Measurements from ENCODE around the gene CUX1.

Gene CUX1

DNA sequence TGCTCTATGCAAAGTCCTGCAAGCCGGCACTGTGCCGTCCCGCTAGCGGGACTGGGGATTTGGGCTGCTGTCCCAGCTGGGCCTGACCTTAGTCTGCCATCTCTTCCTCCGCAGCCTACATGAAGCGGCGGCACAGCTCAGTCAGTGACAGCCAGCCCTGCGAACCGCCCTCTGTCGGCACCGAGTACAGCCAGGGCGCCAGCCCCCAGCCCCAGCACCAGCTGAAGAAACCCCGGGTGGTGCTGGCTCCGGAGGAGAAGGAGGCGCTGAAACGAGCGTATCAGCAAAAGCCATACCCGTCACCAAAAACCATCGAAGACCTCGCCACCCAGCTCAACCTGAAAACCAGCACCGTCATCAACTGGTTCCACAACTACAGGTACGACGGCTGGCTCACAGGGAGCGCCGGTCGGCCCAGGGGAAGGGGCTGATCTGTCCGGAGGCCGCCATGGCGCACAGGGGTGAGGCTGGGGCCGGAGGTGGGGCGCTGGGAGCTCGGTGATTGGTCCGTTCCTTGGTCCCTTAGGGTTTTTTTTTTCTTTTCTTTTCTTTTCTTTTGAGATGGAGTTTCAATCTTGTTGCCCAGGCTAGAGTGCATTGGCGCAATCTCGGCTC, 421.9 kb downstream of the CUX1 start:
- ATAC-seq = no peak
- TF ChIP-seq ZC3H10 (CRISPR knock-in tag; IDR thresholded peaks at IDR 0.05) (no peak), ZNF565 (CRISPR knock-in tag; conservative IDR thresholded peaks at IDR 0.05; ENCODE audit: low read depth) (no peak), ISL1 (CRISPR knock-in tag; IDR thresholded peaks at IDR 0.05) (no peak), OSR1 (CRISPR knock-in tag; IDR thresholded peaks at IDR 0.05) (no peak), ARNTL (CRISPR knock-in tag; IDR thresholded peaks at IDR 0.05; ENCODE audit: borderline replicate concordance, low read depth) (no peak), PATZ1 (CRISPR knock-in tag; IDR thresholded peaks at IDR 0.05; ENCODE audit: borderline replicate concordance) (no peak), ESRRG (CRISPR knock-in tag; IDR thresholded peaks at IDR 0.05) (no peak), POU6F1 (CRISPR knock-in tag; IDR thresholded peaks at IDR 0.05; ENCODE audit: borderline replicate concordance, low read depth) (no peak), ZFP3 (CRISPR knock-in tag; IDR thresholded peaks at IDR 0.05) (no peak), CSDC2 (CRISPR knock-in tag; IDR thresholded peaks at IDR 0.05) (no peak), TCF4 (CRISPR knock-in tag; IDR thresholded peaks at IDR 0.05; ENCODE audit: borderline replicate concordance) (no peak), ZNF8 (CRISPR knock-in tag; IDR thresholded peaks at IDR 0.05) (no peak), TOX (CRISPR knock-in tag; IDR thresholded peaks at IDR 0.05; ENCODE audit: borderline replicate concordance) (no peak), GLIS3 (CRISPR knock-in tag; IDR thresholded peaks at IDR 0.05) (no peak), SNAI2 (CRISPR knock-in tag; IDR thresholded peaks at IDR 0.05) (no peak), ZNF70 (CRISPR knock-in tag; IDR thresholded peaks at IDR 0.05) (no peak), BACH2 (CRISPR knock-in tag; IDR thresholded peaks at IDR 0.05; ENCODE audit: borderline replicate concordance) (no peak)
- TF ChIP-seq, protein P1, sequence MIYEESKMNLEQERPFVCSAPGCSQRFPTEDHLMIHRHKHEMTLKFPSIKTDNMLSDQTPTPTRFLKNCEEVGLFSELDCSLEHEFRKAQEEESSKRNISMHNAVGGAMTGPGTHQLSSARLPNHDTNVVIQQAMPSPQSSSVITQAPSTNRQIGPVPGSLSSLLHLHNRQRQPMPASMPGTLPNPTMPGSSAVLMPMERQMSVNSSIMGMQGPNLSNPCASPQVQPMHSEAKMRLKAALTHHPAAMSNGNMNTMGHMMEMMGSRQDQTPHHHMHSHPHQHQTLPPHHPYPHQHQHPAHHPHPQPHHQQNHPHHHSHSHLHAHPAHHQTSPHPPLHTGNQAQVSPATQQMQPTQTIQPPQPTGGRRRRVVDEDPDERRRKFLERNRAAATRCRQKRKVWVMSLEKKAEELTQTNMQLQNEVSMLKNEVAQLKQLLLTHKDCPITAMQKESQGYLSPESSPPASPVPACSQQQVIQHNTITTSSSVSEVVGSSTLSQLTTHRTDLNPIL (CRISPR knock-in tag; IDR thresholded peaks at IDR 0.05; ENCODE audit: low read depth) = no peak
- TF ChIP-seq, protein P2, sequence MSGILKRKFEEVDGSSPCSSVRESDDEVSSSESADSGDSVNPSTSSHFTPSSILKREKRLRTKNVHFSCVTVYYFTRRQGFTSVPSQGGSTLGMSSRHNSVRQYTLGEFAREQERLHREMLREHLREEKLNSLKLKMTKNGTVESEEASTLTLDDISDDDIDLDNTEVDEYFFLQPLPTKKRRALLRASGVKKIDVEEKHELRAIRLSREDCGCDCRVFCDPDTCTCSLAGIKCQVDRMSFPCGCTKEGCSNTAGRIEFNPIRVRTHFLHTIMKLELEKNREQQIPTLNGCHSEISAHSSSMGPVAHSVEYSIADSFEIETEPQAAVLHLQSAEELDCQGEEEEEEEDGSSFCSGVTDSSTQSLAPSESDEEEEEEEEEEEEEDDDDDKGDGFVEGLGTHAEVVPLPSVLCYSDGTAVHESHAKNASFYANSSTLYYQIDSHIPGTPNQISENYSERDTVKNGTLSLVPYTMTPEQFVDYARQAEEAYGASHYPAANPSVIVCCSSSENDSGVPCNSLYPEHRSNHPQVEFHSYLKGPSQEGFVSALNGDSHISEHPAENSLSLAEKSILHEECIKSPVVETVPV (CRISPR knock-in tag; IDR thresholded peaks at IDR 0.05) = no peak

DNA sequence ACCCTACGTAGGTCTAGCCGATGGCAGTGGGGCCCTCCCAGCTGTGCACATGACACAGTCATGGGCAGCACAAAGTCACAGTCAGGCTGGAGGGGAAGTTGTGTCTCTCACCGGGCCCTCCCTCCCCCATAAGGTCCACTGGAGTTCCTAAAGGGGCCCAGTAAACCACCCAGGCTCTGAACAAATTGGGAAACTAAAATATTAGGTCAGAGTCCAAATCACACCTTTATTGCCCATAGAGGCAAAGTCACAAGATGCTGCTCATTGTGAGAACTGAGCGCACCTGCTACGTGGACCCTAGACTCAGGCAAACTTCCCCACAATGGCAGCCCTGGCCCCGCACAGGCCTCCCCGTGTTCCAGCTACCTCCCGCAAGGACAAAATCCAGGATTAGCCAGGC, 424.0 kb downstream of the CUX1 start:
- no peak for ATAC-seq

More for the DNA sequence above, 424.0 kb downstream of the CUX1 start:
- TF ChIP-seq RARB (CRISPR knock-in tag; IDR thresholded peaks at IDR 0.05) (no peak), ZNF8 (CRISPR knock-in tag; IDR thresholded peaks at IDR 0.05) (no peak), ZFP3 (CRISPR knock-in tag; IDR thresholded peaks at IDR 0.05) (no peak), ARNTL (CRISPR knock-in tag; IDR thresholded peaks at IDR 0.05; ENCODE audit: borderline replicate concordance, low read depth) (no peak), PATZ1 (CRISPR knock-in tag; IDR thresholded peaks at IDR 0.05; ENCODE audit: borderline replicate concordance) (no peak), ESRRG (CRISPR knock-in tag; IDR thresholded peaks at IDR 0.05) (no peak), OSR1 (CRISPR knock-in tag; IDR thresholded peaks at IDR 0.05) (no peak), CSDC2 (CRISPR knock-in tag; IDR thresholded peaks at IDR 0.05) (no peak), POU6F1 (CRISPR knock-in tag; IDR thresholded peaks at IDR 0.05; ENCODE audit: borderline replicate concordance, low read depth) (no peak), TOX (CRISPR knock-in tag; IDR thresholded peaks at IDR 0.05; ENCODE audit: borderline replicate concordance) (no peak), TSHZ2 (CRISPR knock-in tag; IDR thresholded peaks at IDR 0.05) (no peak), ZNF70 (CRISPR knock-in tag; IDR thresholded peaks at IDR 0.05) (no peak), ZNF565 (CRISPR knock-in tag; conservative IDR thresholded peaks at IDR 0.05; ENCODE audit: low read depth) (no peak), SNAI2 (CRISPR knock-in tag; IDR thresholded peaks at IDR 0.05) (no peak)

Data from SK-N-SH treated with all-trans-retinoic acid at 6 μM for 48 hours (cell line).